GM21390 (cell line): ENCODE results near the gene ARHGEF17.

Experiments used
- ATAC-seq: cut with Tn5 transposase; IDR thresholded peaks from one replicate; pipeline ENCODE4 v1.9.1; 2021; ENCODE audit not compliant: unreplicated experiment

Gene ARHGEF17

DNA sequence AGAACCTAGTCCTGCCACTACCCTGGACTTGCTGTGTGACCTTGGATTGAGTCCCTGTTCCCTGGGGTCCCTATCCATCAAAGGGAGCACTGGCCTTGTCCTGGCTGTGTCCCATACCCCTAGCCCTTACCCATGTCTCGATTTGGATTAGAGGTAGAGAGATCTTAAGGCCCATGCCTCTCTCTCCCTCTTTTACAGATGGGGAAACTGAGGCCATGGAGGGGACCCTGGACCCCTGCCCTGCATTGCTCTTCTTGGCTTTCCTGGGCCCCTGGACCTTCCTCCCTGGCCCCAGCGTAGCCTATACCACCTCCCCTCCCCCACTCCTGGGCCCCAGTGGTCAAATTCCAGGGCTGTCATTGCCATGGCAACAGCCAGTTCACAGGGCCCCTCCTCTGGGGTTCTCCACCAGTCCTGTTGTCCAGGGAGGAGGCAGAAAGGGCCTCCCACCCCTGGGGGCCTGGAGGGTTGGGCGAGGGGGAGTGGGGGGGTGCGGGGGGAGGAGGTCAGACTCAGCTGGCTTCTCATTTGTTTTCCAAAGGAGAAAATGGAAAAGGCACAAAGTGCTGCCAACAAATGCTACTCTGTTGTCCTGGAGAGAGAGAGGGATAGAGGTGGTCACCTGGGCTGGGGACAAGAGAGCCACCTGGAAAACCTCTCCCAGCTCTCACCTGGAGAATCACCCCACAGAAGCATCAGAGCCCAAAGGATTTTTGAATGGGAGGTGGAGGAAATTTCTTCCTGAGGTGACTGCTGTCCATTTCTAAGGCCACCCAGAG, 23.3 kb downstream of the ARHGEF17 start:
- ATAC-seq = no peak

DNA sequence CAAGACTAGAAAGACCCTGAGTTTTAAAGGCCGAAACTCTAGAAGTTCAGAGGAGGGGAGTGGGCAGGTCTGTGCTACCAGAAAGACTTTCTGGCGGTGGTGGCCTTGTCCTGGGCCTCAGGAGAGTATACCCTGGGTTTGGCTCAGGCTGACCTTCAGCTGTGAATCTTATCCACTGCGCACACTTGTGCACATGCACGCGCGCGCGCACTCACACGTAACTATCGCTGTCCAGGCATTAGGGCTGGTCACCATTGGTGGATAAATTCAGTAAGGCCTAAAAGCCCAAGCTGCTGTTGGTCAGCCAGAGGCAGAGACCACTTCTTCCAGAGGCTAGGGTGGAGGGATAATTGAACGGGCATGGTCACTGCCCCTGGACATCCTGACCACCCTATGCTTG, 25.1 kb downstream of the ARHGEF17 start:
- no peak for ATAC-seq

DNA sequence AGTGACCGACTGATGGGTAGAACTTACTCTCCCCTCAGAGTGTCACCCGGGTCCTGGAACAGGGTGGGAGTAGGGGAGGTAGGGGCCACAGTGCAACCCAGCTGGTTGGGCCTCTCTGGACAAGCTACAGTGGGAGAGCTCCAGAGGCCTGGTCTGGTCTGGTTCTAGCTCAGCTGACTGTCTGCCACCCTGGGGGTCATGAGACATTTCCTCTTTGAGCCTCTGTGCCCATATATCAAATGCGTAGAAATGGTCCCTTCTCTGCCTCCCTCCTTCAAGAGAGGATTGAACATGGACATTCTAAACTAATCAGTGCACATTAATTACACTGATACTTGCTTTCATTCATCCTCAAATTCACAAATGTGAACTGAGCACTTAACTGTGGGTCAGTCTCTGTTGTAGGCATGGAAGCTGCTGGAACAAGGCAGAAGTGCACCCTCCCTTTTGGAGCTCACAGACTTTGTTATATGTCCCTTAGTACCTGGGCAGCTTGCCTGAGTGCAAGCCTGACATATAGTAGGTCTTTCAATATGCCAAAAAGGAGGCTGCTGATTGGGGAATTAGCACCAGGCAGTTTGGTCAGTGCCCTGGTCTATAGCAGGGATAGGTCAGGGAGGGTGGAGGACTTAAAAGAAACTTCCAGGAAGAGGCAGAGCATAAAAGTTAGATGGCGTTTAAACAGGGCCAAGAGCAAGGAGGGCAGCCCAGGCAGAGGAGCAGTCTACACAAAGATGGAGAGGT, 25.7 kb downstream of the ARHGEF17 start:
- no peak for ATAC-seq

DNA sequence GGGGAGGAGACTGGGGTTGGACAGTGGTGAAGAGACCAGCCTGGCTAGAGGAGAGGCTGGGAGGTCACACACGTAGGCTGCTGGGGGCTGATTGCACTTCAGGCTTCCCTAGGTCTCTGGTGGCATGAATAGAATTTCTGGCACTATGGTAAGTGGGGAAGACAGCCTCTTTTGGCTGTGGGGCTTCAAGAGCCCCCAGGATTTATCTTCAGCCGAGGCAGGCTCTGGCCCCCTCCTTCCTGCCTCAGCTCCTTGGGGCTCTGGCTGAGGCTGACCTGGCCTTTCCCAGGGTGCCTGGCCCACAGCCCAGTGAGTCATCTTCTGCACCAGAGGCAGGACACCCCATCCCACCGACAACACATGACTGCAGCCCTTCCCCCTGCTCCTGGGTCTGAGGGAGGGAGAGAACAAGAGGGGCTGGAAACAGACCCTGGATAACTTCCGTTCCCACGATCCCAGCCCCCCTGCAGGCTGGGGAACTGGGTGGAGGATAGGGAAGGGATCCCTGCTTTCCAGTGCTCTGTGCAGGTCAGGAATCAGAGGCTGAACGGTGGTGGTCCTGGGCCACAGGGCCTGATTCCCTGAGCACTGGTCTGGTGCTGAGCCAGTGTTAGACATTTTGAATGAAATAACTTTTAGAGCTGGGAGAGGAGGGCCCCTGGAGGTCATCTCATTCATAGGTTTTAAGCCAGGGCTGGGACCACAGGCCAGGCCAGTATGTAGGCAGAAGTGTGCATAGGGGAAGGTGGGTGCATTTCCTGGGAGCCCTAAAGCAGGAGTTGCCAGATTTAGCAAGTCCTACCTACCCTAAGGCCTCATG, 26.5 kb downstream of the ARHGEF17 start:
- ATAC-seq = no peak

DNA sequence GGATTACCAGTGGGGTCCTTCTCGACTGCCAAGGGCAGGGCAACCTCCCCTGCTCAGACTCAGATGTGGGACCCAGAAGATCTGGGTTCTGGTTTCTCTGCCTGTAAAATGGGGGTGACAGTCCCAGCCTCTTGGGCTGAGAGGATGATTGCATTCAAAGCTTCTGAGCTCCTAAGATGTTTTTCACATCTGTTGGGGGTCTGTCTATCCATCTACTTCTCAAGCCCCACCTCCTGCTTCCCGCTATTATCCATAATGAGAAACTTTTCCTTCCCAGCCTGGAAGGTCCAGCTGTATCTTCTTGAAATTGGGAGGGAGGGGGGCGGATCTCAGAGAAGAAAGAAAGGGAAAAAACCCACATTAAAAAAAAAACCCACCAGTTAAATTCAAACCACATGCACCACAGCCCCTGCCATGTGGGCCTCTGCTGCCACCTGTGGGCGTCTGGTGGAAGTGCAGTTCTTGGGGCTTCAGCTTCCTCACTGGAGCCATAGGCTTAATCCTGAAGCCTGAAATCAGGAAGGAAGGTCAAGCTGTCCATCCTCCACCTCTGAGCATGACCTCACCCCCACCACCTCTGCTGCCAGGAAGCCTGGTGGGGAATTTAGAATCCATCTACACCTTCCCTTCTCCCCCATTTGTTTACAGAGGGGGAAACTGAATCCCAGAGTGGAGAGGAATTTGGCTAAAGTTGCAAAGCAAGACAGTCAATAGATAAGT, 27.3 kb downstream of the ARHGEF17 start:
- ATAC-seq = no peak

DNA sequence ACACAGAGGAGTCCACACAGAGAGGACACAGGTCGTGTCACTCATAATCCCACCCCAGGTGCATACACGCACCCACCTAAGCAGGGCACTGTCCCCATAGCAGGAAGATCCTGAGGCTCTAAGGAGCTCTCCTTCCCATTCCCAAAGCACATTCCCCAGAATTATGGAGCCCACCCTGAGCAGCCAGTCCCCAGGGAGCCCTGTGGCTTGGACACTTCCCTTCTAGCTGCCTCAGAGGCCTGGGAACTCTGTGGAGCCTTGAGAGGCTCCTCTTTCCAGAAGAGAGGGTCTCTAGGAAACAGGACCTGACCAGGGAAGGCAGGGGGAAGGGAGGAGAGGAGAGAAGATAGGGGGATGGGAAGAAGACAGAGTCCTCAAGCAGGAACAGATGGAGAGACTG, 29.8 kb downstream of the ARHGEF17 start:
- ATAC-seq = no peak

DNA sequence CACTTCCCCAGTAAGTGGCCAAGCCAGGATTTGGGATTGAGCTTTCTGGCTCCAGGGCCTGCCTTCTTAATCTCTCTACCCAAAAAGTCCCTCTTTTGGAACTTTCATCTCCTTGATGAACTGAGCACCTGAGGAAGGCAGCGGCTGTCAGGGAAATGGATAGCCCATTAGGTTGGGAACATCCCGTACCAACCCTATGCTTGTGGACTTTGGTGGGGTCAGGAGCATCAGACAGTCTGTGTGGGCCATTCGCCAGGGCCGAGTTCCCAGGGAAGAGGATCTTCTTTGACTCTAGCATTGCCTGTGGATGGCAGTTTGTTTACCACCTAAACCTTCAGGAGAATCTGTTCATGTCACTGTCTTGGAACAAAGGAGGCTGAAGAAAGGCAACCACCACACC, 30.2 kb downstream of the ARHGEF17 start:
- no peak for ATAC-seq

DNA sequence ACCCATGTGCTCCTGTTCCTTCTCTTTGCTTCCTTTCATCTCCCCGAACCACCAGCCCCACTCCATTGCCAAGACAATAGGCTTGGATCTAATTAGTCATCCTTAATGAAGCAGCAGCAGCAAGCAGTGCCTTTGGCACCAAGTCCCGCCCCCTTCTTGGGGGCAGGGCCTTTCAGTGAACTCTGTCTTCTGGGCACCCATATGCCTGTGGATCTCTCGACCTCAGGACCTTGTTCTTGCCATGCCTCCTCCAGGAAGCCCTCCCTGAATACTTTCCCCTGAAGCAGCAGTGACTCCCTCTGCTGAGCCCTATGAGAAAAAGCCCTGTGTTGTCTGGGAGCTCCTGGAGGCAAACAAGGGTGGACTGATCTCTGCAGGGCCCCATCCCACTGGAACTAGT, 32.1 kb downstream of the ARHGEF17 start:
- ATAC-seq = no peak

DNA sequence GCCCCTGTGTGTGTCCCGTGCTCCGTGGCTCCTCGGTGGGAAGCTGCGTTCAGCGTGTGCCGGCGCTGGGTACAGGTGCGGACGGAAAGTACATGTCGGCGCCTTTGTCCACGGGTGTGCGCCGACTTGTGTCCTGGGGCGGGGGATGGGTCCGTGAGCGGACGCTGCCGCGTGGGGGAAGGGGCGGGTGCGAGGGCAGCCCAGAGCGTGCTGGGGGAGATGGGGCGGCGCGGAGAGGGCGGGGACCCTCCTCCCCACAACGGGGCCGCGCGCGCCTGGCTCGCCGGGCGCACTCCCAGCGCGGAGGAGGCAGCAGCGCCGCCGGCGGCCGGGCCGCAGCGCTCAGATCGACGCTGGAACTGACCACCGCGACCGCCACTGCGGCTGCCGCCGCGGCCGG, 34.6 kb downstream of the ARHGEF17 start:
- no peak for ATAC-seq

DNA sequence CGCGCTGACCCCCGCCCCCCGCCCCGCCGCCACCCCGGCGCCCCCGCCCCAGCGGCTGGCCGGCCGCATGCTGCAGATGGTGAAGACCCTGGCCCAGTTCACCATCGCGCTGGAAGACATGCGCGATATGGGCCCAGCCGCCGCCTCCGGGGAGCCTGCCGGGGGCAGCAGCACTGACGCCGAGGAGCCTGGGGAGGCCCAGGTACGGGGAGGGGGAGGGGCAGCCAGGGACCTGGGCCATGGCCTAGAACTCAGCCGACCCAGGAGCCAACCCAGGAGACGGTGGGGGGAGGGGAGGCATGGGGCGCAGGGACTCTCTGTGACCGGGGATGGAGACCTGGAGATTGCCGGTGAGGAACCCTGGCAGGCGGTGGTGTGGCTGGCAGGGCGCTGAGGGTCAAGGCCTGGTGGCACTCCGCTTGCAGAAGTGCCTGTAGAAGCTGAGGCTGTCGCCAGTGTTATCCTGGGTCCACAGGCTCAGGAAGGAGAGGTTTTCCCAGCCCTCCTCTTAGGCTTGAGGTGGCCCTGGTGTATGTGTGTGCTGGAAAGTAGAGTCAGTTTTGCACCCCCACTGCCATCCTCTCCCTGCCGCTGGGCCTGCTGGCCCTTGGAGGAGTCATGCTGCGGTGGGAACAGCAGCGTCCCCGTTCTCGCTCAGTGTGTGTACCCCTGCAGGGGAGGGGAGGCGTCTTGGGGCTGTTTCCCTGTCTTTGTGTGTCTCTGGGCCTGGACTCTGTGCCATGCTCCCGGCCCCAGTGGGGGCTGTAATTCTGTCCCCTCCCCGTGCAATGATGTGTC, 35.2 kb downstream of the ARHGEF17 start:
- no peak for ATAC-seq

DNA sequence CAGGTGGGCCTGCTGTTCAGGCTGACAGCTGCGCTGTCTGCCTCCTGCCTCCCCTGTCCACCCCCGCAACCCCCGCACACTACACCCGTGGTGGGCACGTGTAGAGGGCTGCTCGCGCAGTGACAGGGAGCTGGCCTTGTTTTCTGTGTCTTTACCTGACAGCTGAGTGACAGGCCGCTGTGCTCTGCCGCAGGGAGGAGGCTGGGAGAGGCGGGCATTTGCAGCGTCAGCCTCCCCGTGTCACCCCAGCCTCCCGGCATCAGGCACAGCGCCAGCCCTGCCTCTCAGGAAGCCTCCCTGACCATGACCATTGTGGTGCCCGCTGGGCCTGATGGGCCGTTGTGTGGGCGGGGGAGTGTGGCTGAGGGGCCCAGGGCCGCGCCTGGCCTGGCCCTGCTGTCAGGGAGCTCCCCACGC, 36.1 kb downstream of the ARHGEF17 start:
- ATAC-seq = no peak

DNA sequence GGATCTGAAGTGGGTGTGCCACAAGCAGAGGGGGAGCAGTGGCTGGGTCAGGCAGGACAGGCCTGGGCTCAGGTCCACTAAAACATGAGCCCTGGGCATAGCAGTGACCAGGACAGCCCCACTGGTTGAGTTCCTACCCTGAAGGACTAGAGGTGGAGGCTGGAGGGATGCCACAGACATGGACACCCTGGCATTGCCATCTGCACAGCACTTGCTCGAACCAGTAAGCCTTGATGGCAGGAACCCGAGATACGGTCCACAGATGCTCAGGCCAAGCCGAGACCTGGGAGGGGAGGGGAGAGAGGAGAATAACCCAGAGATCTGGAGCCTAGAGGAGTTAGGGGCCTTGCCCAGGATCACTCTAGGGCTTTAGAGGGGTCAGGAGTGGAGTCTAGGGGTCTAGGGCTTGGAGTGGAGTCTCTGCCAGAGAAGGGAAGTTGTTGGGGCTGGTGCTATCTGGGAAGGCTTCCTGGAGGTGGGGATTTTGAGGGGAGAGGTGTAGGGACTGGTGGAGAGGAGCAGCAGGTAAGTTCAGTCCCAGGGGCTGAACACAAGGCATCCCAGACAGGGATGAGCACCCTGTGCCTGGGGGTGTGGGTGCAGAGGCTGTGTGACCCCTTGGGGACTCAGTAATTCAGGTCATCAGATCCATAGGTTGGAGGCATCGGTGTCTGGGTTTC, 37.5 kb downstream of the ARHGEF17 start:
- ATAC-seq = no peak

DNA sequence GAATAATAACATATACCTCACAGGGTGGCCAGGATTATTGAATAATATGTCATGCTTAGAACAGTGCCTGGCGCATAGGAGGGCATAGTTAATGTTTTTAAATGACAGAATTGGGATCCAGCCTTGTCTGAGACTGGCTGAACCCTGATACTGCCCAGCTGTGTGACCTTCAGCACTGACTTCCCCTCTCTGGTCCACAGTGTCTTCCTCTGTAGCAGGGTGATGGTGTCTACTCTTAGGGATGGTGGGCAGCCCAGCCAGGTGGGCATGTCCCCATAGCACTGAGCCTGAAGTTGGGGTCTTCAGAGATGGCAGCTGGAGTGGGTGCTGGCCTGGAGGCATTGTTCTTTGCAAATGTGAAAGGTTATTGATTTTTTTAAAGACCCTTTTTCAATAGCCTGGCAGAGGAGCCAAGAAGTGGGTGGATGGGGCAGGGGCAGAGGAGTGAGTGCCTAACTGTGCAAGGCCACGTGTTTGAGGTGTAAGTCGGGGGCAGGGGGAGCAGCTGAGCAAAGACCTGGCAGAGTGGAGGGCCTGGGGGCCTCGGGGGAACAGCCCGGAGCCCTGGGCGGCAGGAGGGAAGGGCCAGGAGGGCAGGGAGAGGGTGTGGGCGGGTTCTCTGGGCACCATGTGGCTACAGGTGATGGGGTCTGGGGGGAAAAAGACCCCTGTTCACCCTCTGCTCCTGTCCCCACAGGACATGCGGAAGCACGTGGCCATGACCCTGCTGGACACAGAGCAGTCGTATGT, 38.3 kb downstream of the ARHGEF17 start:
- ATAC-seq = no peak

DNA sequence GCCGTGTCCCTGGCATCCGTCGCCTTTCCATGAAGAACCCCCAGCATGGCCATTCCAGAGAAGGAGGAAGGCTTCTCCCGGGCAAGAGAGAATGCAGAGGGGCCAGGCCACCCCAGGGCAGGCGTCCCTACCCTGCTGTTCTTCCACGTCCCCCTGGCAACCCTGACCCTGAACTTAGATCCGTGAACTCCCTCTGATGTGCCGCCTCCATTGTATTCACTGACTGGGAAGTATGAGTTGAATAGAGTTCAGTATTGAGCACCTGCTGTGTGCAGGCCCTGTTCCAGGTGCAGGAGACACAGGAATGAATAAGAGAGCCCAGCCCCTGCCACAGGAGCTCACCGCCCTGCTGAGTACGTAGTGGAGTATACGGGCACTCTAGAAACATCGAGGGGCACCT, 39.0 kb downstream of the ARHGEF17 start:
- no peak for ATAC-seq

DNA sequence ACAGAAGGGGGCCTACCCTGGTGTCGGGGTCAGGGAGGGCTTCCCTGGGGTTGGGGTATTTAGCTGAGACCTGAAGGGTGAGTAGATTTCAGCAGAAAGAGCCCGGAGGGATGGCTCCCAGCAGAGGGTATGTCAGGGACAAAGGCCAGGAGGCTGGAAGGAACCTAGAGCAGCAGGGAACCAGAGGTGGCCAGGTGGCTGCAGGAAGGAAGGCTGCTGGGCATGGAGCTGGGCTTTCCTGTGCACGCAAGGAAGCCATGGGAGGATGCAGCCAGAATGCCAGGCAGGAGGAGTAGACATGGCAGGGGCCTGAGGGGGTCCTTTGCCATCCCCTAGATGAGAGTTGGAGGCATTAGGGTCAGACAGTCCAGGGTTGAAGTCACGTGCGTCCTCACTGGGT, 40.8 kb downstream of the ARHGEF17 start:
- no peak for ATAC-seq

DNA sequence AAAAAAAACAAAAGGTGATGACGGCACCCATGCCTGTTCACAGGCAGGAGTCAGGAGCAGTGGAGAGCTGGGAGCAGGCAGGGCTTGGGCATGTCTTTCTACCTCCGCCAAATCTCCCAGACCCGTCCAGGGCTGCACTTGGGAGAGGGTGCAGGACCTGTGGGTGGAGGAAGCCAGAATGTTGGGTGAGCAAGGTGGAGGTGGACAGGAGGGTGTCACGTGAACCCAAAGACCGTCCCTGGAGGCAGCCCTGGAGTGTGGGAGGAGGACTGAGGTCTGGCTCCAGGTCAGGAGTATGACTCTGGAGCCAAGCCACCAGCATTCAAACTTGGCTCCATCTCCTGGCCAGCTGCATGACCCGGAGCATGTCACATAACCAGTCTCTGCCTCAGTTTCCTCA, 41.6 kb downstream of the ARHGEF17 start:
- no peak for ATAC-seq

DNA sequence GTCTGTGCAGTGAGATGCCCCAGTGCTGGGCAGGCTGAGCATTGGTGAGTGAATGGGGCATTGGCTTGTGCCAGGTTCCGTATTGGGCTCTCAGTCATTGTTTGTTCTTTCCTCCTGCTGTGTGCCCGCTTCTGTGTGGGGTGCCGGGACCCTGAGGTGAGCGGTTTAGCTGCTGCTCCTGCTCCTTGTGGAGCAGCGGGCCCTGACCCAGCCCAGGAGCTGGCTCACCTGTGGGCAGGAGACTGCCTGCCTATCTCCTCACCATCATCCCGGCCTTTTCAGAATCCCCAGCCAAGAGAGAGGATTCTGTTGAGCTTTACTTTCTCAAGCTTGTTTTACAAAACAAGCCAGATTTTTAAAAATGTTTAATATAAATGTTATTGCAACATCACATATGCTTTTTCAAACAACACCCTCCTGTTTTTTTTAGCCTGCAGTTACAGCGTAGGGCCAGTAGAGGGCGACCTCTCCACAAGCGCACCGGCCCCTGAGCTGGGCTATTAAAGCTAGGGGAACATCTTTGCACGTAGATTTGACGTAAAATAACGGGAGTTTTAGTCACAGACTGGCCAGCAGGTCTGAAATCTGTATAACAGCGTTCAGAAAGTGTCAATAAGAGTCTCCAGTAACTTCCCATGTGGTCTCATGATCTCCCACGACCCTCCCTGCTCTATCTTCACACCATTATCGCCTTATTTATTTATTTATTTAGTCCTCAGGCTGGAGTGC, 43.0 kb downstream of the ARHGEF17 start:
- no peak for ATAC-seq

DNA sequence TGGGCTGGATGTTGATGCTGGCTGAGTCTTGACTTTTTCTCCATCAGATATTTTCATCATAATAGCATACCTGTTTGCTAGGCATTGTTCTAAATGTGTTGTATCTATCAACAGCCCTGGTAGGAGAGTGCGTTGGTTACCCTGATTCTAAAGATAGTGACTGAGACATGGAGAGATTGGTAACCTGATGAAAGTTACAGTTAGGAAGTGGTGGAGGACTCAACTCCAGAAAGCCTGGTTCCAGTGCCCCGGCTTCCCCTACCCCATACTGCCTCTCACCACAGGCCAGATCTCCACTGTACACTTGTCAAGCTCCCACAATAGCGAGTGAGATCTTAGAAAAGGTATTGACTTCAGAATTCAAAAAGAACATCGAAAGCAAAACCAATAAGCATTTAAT, 45.3 kb downstream of the ARHGEF17 start:
- no peak for ATAC-seq
